Neural crest cell (in vitro differentiated cells): ENCODE results near the gene DLGAP5. TPM values are rescaled to one million over a fixed set of nuclear protein-coding genes. Genes with fewer than 3 reads are reported as not detected.

ENCODE experiments used
- DNase-seq: peaks from one replicate; pipeline ENCODE4 v3.0.0; 2021; ENCODE audit warnings: low read depth, mixed read lengths, low spot score
- H3K27ac Mint-ChIP-seq: one replicate; pipeline ENCODE4 v1.8.0; 2021; ENCODE audit warnings: mild to moderate bottlenecking, mixed read lengths; ENCODE audit not compliant: unreplicated experiment
- H3K27me3 Mint-ChIP-seq: 2 replicates; pipeline ENCODE4 v1.8.0; 2021; ENCODE audit warnings: low read depth, mild to moderate bottlenecking, mixed read lengths
- H3K36me3 Mint-ChIP-seq: 2 replicates; pipeline ENCODE4 v1.8.0; 2021; ENCODE audit warnings: low read depth, mild to moderate bottlenecking, mixed read lengths
- H3K4me1 Mint-ChIP-seq: 2 replicates; pipeline ENCODE4 v1.8.0; 2021; ENCODE audit warnings: mixed read lengths
- H3K4me3 Mint-ChIP-seq: one replicate; pipeline ENCODE4 v1.8.0; 2021; ENCODE audit warnings: mild to moderate bottlenecking, mixed read lengths
- H3K9me3 Mint-ChIP-seq: 2 replicates; pipeline ENCODE4 v1.8.0; 2021; ENCODE audit warnings: mixed read lengths
- CTCF ChIP-seq: fragments of 200-600 bp; sonication (generic); conservative IDR thresholded peaks from 2 replicates; pipeline ENCODE4 v1.5.0; 2021; ENCODE audit warnings: antibody characterized with exemption, mild to moderate bottlenecking
- total RNA-seq: library from RNA; stranded (reverse); gene quantifications from 2 replicates; pipeline ENCODE4 v1.2.1, GENCODE V29; 2021

The DLGAP5 gene
- total RNA-seq, 1 donor from 2014 or later: 89.6 TPM

- Mint-ChIP-seq H3K9me3 (peaks cover 5% of the 10 kb centered on the region), H3K27me3 (no peaks in the 10 kb centered on the region), H3K4me1 (peaks cover 25% of the 10 kb centered on the region), H3K36me3 (peaks cover 5% of the 10 kb centered on the region), H3K4me3 (no peak overlapping the region), H3K27ac (no peak overlapping the region)
- no peak for DNase-seq
- no peak for TF ChIP-seq CTCF
Observed at GRCh38 chr14:55105991-55106390, 85.4 kb downstream of the DLGAP5 start.

DNA sequence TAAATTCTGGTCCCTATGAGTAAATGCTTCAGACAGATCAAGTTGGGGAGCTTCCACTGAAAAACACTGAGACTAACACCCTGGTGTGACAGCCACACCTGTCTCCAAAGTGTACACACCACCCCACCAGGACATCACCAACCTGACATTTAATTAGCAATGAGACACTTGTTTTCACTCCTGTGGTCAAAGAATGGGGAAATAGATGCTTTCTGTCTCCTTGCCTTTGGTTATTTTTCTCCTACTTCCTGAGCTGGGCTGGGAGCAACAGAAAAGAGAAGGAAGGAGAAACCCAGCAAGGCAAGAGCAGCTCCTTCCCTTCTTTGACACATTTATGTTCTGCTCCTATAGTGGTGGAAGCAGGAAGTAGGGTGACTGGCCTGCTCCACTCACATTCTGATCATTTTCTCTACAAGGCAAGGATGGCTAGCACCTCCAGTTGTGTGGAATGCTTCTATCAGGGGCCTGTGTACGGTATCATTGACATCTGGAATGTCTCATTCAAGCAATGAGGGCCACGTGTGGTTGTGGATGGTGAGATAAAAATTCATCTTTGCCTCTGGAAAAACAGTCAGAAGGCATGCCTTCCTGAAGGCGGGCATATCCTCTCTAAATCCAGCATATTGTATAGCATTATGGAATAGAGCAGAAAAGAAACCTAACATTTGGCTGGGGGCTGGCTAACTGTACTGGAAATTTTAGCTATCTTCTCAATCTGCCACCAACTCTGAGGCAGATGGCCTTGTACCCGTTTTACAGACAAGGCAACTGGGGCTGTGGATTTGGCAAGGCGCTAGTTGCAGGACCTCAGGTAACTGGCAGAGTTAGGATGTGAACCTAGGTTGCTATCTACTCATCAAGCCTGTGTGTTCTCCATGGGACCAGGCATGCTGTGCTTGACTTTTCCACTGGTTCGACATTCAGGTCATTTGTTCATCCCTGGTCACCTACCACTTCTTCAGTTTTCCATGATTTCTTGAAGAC is 87.1 kb downstream of the DLGAP5 start:
- peaks cover 5% of the 10 kb centered on the region for H3K36me3 Mint-ChIP-seq

DNA sequence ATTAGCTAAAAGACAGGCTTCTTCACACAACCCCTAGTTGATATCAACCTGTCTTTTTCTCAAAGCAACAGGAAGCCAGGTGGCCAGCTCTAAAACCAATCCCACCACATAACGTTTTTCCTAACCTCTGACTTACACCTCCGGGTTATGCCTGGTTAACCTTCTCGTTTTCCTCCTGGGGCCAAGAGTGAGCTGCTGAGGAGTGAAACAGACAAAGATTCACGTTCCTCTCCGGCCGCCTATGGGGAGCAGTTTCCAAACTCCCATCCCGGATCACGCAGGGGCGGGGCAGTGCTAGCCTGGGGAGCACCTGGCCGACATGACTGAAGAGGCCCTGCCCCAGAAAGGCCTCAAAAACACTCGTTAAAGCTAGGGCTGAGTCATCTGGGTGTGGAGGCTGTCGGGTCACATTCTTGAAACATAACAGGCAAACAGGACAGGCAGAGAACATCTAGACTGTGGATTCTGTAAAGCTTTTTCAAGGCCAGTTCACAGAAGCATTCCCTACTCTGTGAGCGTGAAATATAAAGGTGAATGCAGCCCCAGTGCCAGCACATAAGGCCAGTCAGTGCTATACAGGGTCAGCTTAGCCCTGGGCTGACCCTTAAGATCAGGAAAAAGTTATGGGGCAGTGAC is 88.3 kb downstream of the DLGAP5 start:
- no peak overlapping the region for H3K27ac Mint-ChIP-seq
- DNase-seq: no peak
- no peaks in the 10 kb centered on the region for H3K27me3 Mint-ChIP-seq
- peaks cover 5% of the 10 kb centered on the region for H3K36me3 Mint-ChIP-seq
- no peak overlapping the region for H3K4me3 Mint-ChIP-seq
- peaks cover 5% of the 10 kb centered on the region for H3K9me3 Mint-ChIP-seq
- H3K4me1 Mint-ChIP-seq: peaks cover 27% of the 10 kb centered on the region
- TF ChIP-seq CTCF: no peak

More for the DNA sequence above, 87.1 kb downstream of the DLGAP5 start:
- no peak for DNase-seq
- Mint-ChIP-seq H3K4me3 (no peak overlapping the region), H3K27ac (no peak overlapping the region), H3K4me1 (peaks cover 30% of the 10 kb centered on the region), H3K27me3 (no peaks in the 10 kb centered on the region), H3K9me3 (peaks cover 5% of the 10 kb centered on the region)
- no peak for TF ChIP-seq CTCF

GRCh38 chr14:55102141-55102621 is 89.2 kb downstream of the DLGAP5 start:
- peaks cover 5% of the 10 kb centered on the region for H3K36me3 Mint-ChIP-seq
- H3K9me3 Mint-ChIP-seq: peaks cover 5% of the 10 kb centered on the region
- DNase-seq: no peak
- peaks cover 19% of the 10 kb centered on the region for H3K4me1 Mint-ChIP-seq
- H3K27me3 Mint-ChIP-seq: no peaks in the 10 kb centered on the region
- no peak overlapping the region for H3K4me3 Mint-ChIP-seq
- no peak for TF ChIP-seq CTCF
- H3K27ac Mint-ChIP-seq: no peak overlapping the region

GRCh38 chr14:55101698-55102097 is 89.7 kb downstream of the DLGAP5 start:
- Mint-ChIP-seq H3K4me3 (no peak overlapping the region), H3K4me1 (peaks cover 19% of the 10 kb centered on the region), H3K27ac (no peak overlapping the region), H3K9me3 (peaks cover 5% of the 10 kb centered on the region), H3K27me3 (no peaks in the 10 kb centered on the region), H3K36me3 (peaks cover 5% of the 10 kb centered on the region)
- no peak for TF ChIP-seq CTCF
- no peak for DNase-seq
